Stimulated activated CD4-positive, alpha-beta T cell treated with anti-CD3 and anti-CD28 coated beads, Interleukin-2, amount 100 ng/mL, for 48 hours (primary cell): ENCODE measurements around the gene CCNI2.
"Not testable (repeated sequence)": the region's sequence is repeated elsewhere in the genome, so short reads cannot be mapped to it uniquely, and the experiment has no call there.

Experiments
- DNase-seq, 2 donors: peaks; one replicate each; pipeline ENCODE4 v3.0.0-alpha.2; 2020

CCNI2 gene

GRCh38 chr5:132785365-132785764 lies 38.1 kb downstream of the CCNI2 start:
- no peak for DNase-seq

- DNase-seq, result no peak
Measured at GRCh38 chr5:132785864-132786263, 38.6 kb downstream of the CCNI2 start.

DNA sequence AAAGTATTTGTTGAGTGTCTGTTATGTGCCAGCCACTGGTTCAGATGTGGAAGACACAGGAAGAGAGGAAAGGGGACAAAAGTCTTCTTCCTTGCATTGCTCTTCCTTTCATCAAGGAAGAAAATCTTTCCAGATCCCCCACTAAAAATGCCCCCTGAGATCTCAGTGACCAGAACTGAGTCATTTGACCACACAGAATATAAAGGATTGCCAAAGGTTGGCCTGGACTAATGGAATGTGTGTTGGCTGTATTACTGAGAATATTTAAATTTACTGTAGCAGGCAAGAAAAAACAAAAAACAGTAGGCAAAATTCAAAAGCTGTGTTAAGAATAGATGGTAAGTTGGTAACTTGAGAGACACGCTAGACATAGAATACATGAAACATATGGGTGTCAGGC lies 39.9 kb downstream of the CCNI2 start:
- DNase-seq, result no peak

- no peak for DNase-seq
Measured at GRCh38 chr5:132788508-132788907, 41.3 kb downstream of the CCNI2 start.

- no peak for DNase-seq
Measured at GRCh38 chr5:132788990-132789886, 42.0 kb downstream of the CCNI2 start.

GRCh38 chr5:132790201-132790865 lies 43.1 kb downstream of the CCNI2 start:
- no peak for DNase-seq

GRCh38 chr5:132791026-132791425 lies 43.8 kb downstream of the CCNI2 start:
- no peak for DNase-seq

- no peak for DNase-seq
Measured at GRCh38 chr5:132797651-132798050, 50.4 kb downstream of the CCNI2 start.

DNA sequence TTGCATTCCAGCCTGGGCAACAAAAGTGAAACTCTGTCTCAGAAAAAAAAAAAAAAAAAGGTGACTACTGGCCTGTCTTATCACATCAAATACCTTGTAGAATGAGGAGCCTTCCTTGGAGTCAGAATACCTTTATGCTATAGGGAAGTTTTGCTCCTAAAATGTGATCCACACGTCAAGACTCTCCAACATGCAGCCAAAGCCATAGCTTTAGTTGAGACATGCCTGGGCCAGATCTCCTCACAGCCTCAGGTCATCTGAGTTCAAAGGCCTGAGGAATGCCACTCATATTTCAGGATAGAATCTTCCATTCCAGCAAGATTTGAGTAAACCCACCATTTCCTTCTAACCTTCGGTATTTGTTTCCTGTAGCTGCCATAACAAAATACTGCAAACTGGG lies 52.2 kb downstream of the CCNI2 start:
- DNase-seq, result no peak

DNA sequence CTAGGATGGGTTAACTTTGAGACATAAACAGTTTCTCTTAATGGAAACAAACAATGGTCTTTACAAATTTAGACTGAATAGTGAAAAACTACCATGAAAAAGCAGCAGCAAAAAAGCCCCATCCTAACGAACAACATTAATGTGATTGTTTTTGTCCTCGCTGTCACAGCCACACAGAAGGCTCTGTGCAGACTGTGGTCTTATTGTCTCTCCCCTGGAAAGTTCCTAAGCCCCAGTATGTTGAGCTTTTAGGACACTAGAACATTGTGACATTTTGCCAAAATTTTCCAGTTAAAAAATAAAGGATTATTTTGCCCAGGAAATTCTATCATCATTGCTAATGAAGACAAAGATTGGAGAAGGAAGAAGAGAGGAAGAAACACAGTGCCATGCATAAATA lies 53.3 kb downstream of the CCNI2 start:
- no peak for DNase-seq

GRCh38 chr5:132802044-132802684 lies 54.9 kb downstream of the CCNI2 start:
- no peak for DNase-seq

DNA sequence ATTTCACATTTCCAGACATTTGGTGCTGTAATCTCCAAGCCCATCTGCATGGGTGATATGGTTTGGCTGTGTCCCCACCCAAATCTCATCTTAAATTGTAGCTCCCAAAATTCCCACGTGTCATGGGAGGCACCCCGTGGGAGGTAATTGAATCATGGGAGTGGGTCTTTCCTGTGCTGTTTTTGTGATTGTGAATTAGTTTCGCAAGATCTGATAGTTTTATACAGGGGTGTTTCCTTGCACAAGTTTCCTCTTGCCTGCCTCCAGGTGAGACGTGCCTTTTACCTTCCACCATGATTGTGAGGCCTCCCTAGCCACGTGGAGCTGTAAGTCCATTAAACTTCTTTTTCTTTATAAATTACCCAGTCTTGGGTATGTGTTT lies 55.5 kb downstream of the CCNI2 start:
- not testable (repeated sequence) for DNase-seq
